Loucy (cell line): ENCODE measurements around the gene ARFGEF3.

Experiments
- H2AFZ ChIP-seq: fragments of 200-600 bp; sonication (generic); 2 replicates; pipeline ENCODE4 v1.6.0; 2016; ENCODE audit warnings: antibody characterized with exemption, mild to moderate bottlenecking, low read length, moderate library complexity
- H3F3A ChIP-seq: fragments of 200-600 bp; 2 replicates; pipeline ENCODE4 v1.6.0; 2016; ENCODE audit warnings: antibody characterized with exemption, low read depth, mild to moderate bottlenecking
- H3K27me3 ChIP-seq: fragments of 200-600 bp; sonication (generic); 2 replicates; pipeline ENCODE4 v1.6.1; 2014; ENCODE audit warnings: low read length, mild to moderate bottlenecking; ENCODE audit not compliant: insufficient read depth, poor library complexity, severe bottlenecking
- H3K36me3 ChIP-seq: fragments of 200-600 bp; sonication (generic); 2 replicates; pipeline ENCODE4 v1.6.1; 2016; ENCODE audit warnings: low read length; ENCODE audit not compliant: insufficient read depth
- H3K4me1 ChIP-seq: fragments of 200-600 bp; sonication (generic); 2 replicates; pipeline ENCODE4 v1.5.1; 2014; ENCODE audit warnings: low read length, mild to moderate bottlenecking; ENCODE audit not compliant: insufficient read depth, poor library complexity, severe bottlenecking
- H3K4me2 ChIP-seq: fragments of 200-600 bp; sonication (generic); 2 replicates; pipeline ENCODE4 v1.6.0; 2014; ENCODE audit warnings: antibody characterized with exemption, low read length, low read depth, mild to moderate bottlenecking; ENCODE audit not compliant: poor library complexity, severe bottlenecking
- H3K4me3 ChIP-seq: fragments of 200-600 bp; sonication (generic); 2 replicates; pipeline ENCODE4 v1.5.1; 2014; ENCODE audit warnings: low read length, mild to moderate bottlenecking, mixed read lengths; ENCODE audit not compliant: poor library complexity, severe bottlenecking
- H3K79me2 ChIP-seq: fragments of 200-600 bp; sonication (generic); 2 replicates; pipeline ENCODE4 v1.6.1; 2014; ENCODE audit warnings: low read length; ENCODE audit not compliant: insufficient read depth
- H3K9ac ChIP-seq: fragments of 200-600 bp; sonication (generic); 2 replicates; pipeline ENCODE4 v1.6.0; 2014; ENCODE audit warnings: mild to moderate bottlenecking, low read depth, low read length, moderate library complexity; ENCODE audit not compliant: poor library complexity, severe bottlenecking
- H3K9me2 ChIP-seq: fragments of 200-600 bp; sonication (generic); replicated peaks from 2 replicates; pipeline ENCODE4 v1.6.1; 2016; ENCODE audit warnings: low read depth, low read length, mixed read lengths
- H3K9me3 ChIP-seq: fragments of 200-600 bp; sonication (generic); 2 replicates; pipeline ENCODE4 v1.6.1; 2014; ENCODE audit warnings: mild to moderate bottlenecking, antibody characterized with exemption, low read length, low read depth; ENCODE audit not compliant: insufficient read depth
- H4K20me1 ChIP-seq: fragments of 200-600 bp; sonication (generic); 2 replicates; pipeline ENCODE4 v1.6.0; 2014; ENCODE audit warnings: antibody characterized with exemption, low read length, mild to moderate bottlenecking; ENCODE audit not compliant: insufficient read depth, poor library complexity, severe bottlenecking
- CTCF ChIP-seq: fragments of 200-600 bp; sonication (generic); conservative IDR thresholded peaks from 2 replicates; pipeline ENCODE4 v1.5.1; 2014; ENCODE audit warnings: mild to moderate bottlenecking, antibody characterized with exemption, low read length
- EZH2phosphoT487 ChIP-seq: fragments of 200-600 bp; IDR thresholded peaks from 2 replicates; pipeline ENCODE4 v1.6.1; 2018; ENCODE audit warnings: antibody characterized with exemption, mild to moderate bottlenecking, moderate library complexity, borderline replicate concordance

The ARFGEF3 gene

GRCh38 chr6:138128096-138128495, 33.6 kb upstream of the ARFGEF3 start:
- no peak for TF ChIP-seq CTCF
- TF ChIP-seq EZH2phosphoT487 = no peak
- H3K27me3 ChIP-seq = no peaks in the 10 kb centered on the region
- no peaks in the 10 kb centered on the region for H3K9me2 ChIP-seq
- no peaks in the 10 kb centered on the region for H3K4me1 ChIP-seq
- H3K79me2 ChIP-seq = no peaks in the 10 kb centered on the region
- no peaks in the 10 kb centered on the region for H3K9me3 ChIP-seq
- H3K4me2 ChIP-seq = no peak overlapping the region
- H3K4me3 ChIP-seq = no peak overlapping the region
- no peak overlapping the region for H2AFZ ChIP-seq
- no peaks in the 10 kb centered on the region for H3K36me3 ChIP-seq
- no peaks in the 10 kb centered on the region for H3F3A ChIP-seq
- H4K20me1 ChIP-seq = no peaks in the 10 kb centered on the region
- H3K9ac ChIP-seq = no peak overlapping the region

GRCh38 chr6:138129190-138129589, 32.5 kb upstream of the ARFGEF3 start:
- Histone ChIP-seq H3K9me3 (no peaks in the 10 kb centered on the region), H3K79me2 (no peaks in the 10 kb centered on the region), H3K36me3 (no peaks in the 10 kb centered on the region), H3K4me2 (no peak overlapping the region), H3K4me3 (no peak overlapping the region), H3K4me1 (no peaks in the 10 kb centered on the region), H3F3A (no peaks in the 10 kb centered on the region), H3K9me2 (no peaks in the 10 kb centered on the region), H3K27me3 (no peaks in the 10 kb centered on the region), H2AFZ (no peak overlapping the region), H3K9ac (no peak overlapping the region), H4K20me1 (no peaks in the 10 kb centered on the region)
- no peak for TF ChIP-seq CTCF
- no peak for TF ChIP-seq EZH2phosphoT487

- TF ChIP-seq EZH2phosphoT487 (no peak), CTCF (no peak)
- no peaks in the 10 kb centered on the region for H3K9me2 ChIP-seq
- H3K4me2 ChIP-seq = no peak overlapping the region
- H2AFZ ChIP-seq = no peak overlapping the region
- no peaks in the 10 kb centered on the region for H3F3A ChIP-seq
- no peaks in the 10 kb centered on the region for H4K20me1 ChIP-seq
- no peak overlapping the region for H3K4me3 ChIP-seq
- H3K9me3 ChIP-seq = no peaks in the 10 kb centered on the region
- no peaks in the 10 kb centered on the region for H3K79me2 ChIP-seq
- H3K4me1 ChIP-seq = no peaks in the 10 kb centered on the region
- no peaks in the 10 kb centered on the region for H3K36me3 ChIP-seq
- H3K9ac ChIP-seq = no peak overlapping the region
- no peaks in the 10 kb centered on the region for H3K27me3 ChIP-seq
Measured at GRCh38 chr6:138142806-138143205, 18.9 kb upstream of the ARFGEF3 start.
